Suprapubic skin (tissue), 4 donors: ENCODE measurements around the gene MBP. TPM values are rescaled to one million over a fixed set of nuclear protein-coding genes. Genes with fewer than 3 reads are reported as not detected.
"Not testable (repeated sequence)": the region's sequence is repeated elsewhere in the genome, so short reads cannot be mapped to it uniquely, and the experiment has no call there.

Experiments used
- DNase-seq, 2 donors: peaks; one replicate each; pipeline ENCODE4 v3.0.0-alpha.2; 2019; ENCODE audit warnings: low spot score in 2 of 2
- H3K27ac ChIP-seq: fragments of 200-600 bp; sonication (generic); one replicate; pipeline ENCODE4 v1.5.1; 2019
- H3K27me3 ChIP-seq: fragments of 200-600 bp; sonication (generic); one replicate; pipeline ENCODE4 v1.5.1; 2019
- H3K36me3 ChIP-seq: fragments of 200-600 bp; sonication (generic); one replicate; pipeline ENCODE4 v1.5.1; 2019
- H3K4me1 ChIP-seq: fragments of 200-600 bp; sonication (generic); one replicate; pipeline ENCODE4 v1.5.1; 2019
- H3K4me3 ChIP-seq: fragments of 200-600 bp; sonication (generic); one replicate; pipeline ENCODE4 v1.5.1; 2019; ENCODE audit warnings: mild to moderate bottlenecking
- H3K9me3 ChIP-seq: fragments of 200-600 bp; sonication (generic); one replicate; pipeline ENCODE4 v1.5.1; 2019
- EP300 ChIP-seq: sonication (generic); formaldehyde crosslinking; IDR thresholded peaks from one replicate; pipeline ENCODE4 v1.6.1; 2017; ENCODE audit warnings: antibody characterized with exemption
- POLR2A ChIP-seq, 2 donors: fragments of 450-650 bp; IDR thresholded peaks; one replicate each; pipeline ENCODE4 v1.6.1; 2017; ENCODE audit warnings: antibody characterized with exemption in 2 of 2, mild to moderate bottlenecking in 2 of 2, moderate library complexity in 2 of 2
- POLR2AphosphoS5 ChIP-seq, 3 donors: sonication (generic); formaldehyde crosslinking; IDR thresholded peaks; one replicate each; pipeline ENCODE4 v1.6.1; 2017; ENCODE audit warnings: antibody characterized with exemption in 3 of 3
- WGBS: methylation state at CpG from one replicate; pipeline ENCODE4 v1.1.5; 2018; 5-methylcytosine and 5-hydroxymethylcytosine counted together
- total RNA-seq, 4 donors: library from RNA; depleted of rRNA; stranded (reverse); fragments of >200 nt; gene quantifications; one replicate each; pipeline ENCODE4 v1.1.0, GENCODE V29; 2016
- TF ChIP-seq, protein P1 (sequence below), 2 donors: fragments of 200-600 bp in 1 of 2; fragments of 450-650 bp in 1 of 2; sonication (generic) in 1 of 2; IDR thresholded peaks; one replicate each; pipeline ENCODE4 v1.5.1; 2016 to 2019; ENCODE audit warnings: antibody characterized with exemption in 2 of 2, mild to moderate bottlenecking in 1 of 2, moderate library complexity in 1 of 2

The MBP gene
- total RNA-seq, 4 donors from 2014 or later = 37.0 to 100 (median 69.3) TPM

- Histone ChIP-seq H3K4me1 (no peaks in the 10 kb centered on the region), H3K4me3 (no peak overlapping the region), H3K27me3 (no peaks in the 10 kb centered on the region), H3K36me3 (peaks cover 44% of the 10 kb centered on the region), H3K27ac (no peak overlapping the region), H3K9me3 (no peaks in the 10 kb centered on the region)
- no peak for DNase-seq
- TF ChIP-seq EP300 (no peak), POLR2AphosphoS5 (IDR thresholded peaks at IDR 0.05) (no peak), POLR2A (IDR thresholded peaks at IDR 0.05) (no peak)
- TF ChIP-seq, protein P1, sequence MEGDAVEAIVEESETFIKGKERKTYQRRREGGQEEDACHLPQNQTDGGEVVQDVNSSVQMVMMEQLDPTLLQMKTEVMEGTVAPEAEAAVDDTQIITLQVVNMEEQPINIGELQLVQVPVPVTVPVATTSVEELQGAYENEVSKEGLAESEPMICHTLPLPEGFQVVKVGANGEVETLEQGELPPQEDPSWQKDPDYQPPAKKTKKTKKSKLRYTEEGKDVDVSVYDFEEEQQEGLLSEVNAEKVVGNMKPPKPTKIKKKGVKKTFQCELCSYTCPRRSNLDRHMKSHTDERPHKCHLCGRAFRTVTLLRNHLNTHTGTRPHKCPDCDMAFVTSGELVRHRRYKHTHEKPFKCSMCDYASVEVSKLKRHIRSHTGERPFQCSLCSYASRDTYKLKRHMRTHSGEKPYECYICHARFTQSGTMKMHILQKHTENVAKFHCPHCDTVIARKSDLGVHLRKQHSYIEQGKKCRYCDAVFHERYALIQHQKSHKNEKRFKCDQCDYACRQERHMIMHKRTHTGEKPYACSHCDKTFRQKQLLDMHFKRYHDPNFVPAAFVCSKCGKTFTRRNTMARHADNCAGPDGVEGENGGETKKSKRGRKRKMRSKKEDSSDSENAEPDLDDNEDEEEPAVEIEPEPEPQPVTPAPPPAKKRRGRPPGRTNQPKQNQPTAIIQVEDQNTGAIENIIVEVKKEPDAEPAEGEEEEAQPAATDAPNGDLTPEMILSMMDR (IDR thresholded peaks at IDR 0.05) = no peak
- 82% methylated on average over 4 of the region's 4 CpGs for WGBS
Measured at GRCh38 chr18:76952747-76953146, 179.8 kb downstream of the MBP start.

DNA sequence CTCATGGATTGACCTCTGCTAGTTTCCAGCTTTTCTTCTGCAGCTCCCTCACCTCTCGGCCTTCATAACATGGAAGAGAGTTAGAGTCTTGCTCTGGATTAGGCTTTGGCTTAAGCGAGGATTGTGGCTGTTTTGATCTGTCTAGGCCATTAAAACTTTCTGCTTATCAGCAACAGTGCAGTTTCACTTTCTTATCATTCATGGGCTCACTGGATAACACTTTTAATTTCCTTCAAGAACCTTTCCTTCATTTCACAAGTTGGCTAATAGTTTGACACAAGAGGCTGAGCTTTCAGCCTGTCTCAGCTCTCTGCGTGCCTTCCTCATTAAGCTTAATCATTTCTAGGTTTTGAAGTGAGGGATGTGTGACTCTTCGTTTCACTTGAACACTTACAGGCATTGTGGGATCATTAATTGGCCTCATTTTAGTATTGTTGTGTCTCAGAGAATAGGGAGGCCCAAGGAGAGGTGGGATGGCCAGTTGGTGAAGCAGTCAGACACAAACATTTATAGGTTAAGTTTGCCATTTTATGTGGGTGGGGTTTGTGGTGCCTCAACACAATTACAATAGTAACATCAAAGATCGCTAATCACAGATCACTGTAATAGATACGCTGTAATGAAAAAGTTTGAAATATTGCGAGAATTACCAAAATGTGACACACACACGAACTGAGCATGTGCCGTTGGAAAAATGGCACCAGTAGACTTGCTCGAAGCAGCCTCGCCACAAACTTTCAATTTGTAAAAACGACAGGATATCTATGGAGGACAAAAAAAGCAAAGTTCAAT, 180.9 kb downstream of the MBP start:
- no peaks in the 10 kb centered on the region for H3K9me3 ChIP-seq
- H3K27ac ChIP-seq = no peak overlapping the region
- peaks cover 39% of the 10 kb centered on the region for H3K36me3 ChIP-seq
- 93% methylated on average over 12 of the region's 12 CpGs for WGBS
- H3K27me3 ChIP-seq = no peaks in the 10 kb centered on the region
- DNase-seq = no peak
- TF ChIP-seq, protein P1 (IDR thresholded peaks at IDR 0.05) = no peak
- no peak for TF ChIP-seq POLR2A (IDR thresholded peaks at IDR 0.05)
- no peak for TF ChIP-seq POLR2AphosphoS5 (IDR thresholded peaks at IDR 0.05)
- TF ChIP-seq EP300 = no peak
- no peak overlapping the region for H3K4me3 ChIP-seq
- no peaks in the 10 kb centered on the region for H3K4me1 ChIP-seq

- Histone ChIP-seq H3K4me1 (no peaks in the 10 kb centered on the region), H3K4me3 (no peak overlapping the region), H3K36me3 (peaks cover 28% of the 10 kb centered on the region), H3K9me3 (no peaks in the 10 kb centered on the region), H3K27ac (no peak overlapping the region), H3K27me3 (no peaks in the 10 kb centered on the region)
- no peak for DNase-seq
- WGBS = 77% methylated on average over 5 of the region's 8 CpGs
- TF ChIP-seq, protein P1 (IDR thresholded peaks at IDR 0.05) = no peak
- TF ChIP-seq EP300 (no peak), POLR2AphosphoS5 (IDR thresholded peaks at IDR 0.05) (no peak), POLR2A (IDR thresholded peaks at IDR 0.05) (no peak)
Measured at GRCh38 chr18:76948345-76948744, 184.2 kb downstream of the MBP start.

DNA sequence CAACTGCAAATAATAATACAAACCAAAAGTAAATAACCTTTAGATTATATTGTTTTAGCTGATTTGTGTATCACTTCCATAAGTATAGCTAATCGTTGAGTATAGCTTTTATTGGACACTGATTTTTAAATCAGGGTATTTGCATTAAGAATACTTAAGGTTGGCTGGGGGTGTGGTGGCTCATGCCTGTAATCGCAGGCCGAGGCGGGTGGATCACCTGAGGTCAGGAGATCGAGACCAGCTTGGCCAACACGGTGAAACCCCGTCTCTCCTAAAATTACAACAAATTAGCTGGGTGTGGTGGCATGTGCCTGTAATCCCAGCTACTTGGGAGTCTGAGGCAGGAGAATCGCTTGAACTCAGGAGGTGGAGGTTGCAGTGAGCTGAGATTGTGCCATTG, 188.2 kb downstream of the MBP start:
- not testable (repeated sequence) for DNase-seq, H3K9me3 ChIP-seq, H3K4me1 ChIP-seq, H3K4me3 ChIP-seq, H3K27me3 ChIP-seq, H3K27ac ChIP-seq
- WGBS = 94% methylated on average over 8 of the region's 8 CpGs
- H3K36me3 ChIP-seq = peaks cover 39% of the 10 kb centered on the region

DNA sequence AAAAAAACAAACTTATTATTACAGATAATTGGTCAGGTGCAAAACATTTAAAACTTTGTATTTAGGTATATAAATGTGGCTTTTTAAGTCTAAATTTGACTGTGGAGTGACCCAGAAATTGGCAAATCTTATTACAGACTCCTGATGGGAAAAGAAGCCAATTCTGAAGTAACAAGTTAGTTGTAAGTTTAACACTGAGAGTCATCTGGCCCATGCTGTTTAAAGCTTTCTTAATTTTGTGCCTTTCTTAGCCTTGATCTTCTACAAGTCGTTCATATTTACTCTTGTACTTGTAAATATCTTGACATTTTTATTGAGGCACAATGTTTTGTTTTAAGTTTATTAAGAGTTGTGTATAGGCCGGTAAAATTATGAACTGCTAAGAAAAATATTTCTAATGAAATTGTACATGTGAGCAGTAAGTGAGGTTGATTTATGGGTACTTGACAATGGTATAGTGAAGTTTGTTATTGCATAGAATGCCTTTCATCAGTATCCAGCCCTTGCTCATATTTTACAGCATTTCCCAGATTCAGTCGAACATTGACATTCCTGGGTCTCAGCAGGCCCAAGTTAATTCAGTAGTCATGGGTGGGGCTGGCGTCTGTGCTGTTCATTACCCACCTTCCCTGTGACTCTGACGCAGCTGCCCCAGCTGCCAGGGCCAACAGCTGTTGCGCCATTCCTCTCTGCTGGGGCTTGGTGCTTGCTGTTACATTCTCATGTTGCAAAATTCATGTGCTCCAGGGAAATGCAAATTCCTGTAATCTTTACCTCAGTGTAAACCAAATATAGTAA, 188.8 kb downstream of the MBP start:
- DNase-seq = peak in 1 of 2 donors; percentile 83
- 64% methylated on average over 6 of the region's 6 CpGs for WGBS
- H3K27me3 ChIP-seq = no peaks in the 10 kb centered on the region
- H3K4me3 ChIP-seq = no peak overlapping the region
- TF ChIP-seq POLR2AphosphoS5 (IDR thresholded peaks at IDR 0.05) (peak in 1 of 3 donors; percentile 47), POLR2A (IDR thresholded peaks at IDR 0.05) (no peak)
- H3K4me1 ChIP-seq = no peaks in the 10 kb centered on the region
- peak overlapping the region; percentile 24 for H3K27ac ChIP-seq
- no peaks in the 10 kb centered on the region for H3K9me3 ChIP-seq
- H3K36me3 ChIP-seq = peaks cover 42% of the 10 kb centered on the region

DNA sequence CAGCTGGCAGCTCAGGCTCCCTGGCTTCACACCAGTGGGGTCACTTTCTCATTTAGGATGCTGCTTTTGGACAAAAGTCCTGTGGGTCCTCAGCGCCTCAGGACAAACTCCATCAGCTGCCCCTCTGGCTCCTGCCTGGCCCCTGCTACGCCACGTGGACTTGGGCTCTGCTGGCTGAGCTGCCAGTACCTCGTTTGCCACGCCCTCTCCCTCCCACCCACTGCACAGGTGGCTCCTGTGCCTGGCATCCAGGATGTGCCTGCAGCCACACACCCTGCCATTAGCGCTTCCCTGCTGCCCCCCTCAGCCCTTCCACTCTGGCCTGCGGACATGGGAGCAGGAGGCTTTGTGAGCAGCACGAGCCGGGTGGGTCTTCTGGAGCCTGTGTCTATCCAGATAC, 191.3 kb downstream of the MBP start:
- 91% methylated on average over 9 of the region's 9 CpGs for WGBS
- DNase-seq = no peak
- no peaks in the 10 kb centered on the region for H3K27me3 ChIP-seq
- no peak for TF ChIP-seq POLR2AphosphoS5 (IDR thresholded peaks at IDR 0.05)
- TF ChIP-seq, protein P1 (IDR thresholded peaks at IDR 0.05) = no peak
- TF ChIP-seq EP300 = no peak
- TF ChIP-seq POLR2A (IDR thresholded peaks at IDR 0.05) = no peak
- H3K9me3 ChIP-seq = no peaks in the 10 kb centered on the region
- H3K27ac ChIP-seq = no peak overlapping the region
- H3K4me1 ChIP-seq = no peaks in the 10 kb centered on the region
- H3K36me3 ChIP-seq = peaks cover 50% of the 10 kb centered on the region
- H3K4me3 ChIP-seq = no peak overlapping the region
